Gastrocnemius medialis (tissue), 4 donors: Measurements from ENCODE around the gene DHRSX.
"Not testable (repeated sequence)": the region's sequence is repeated elsewhere in the genome, so short reads cannot be mapped to it uniquely, and the experiment has no call there.

Source experiments
- CTCF ChIP-seq, 5 experiments: fragments of 450-650 bp in 3 of 5; fragments of 200-600 bp in 2 of 5; sonication (generic) in 2 of 5; IDR thresholded peaks in 4 of 5; conservative IDR thresholded peaks in 1 of 5; 1 replicate in 4 of 5; 2 replicates in 1 of 5; pipeline ENCODE4 v1.5.1; 2016 to 2019; ENCODE audit warnings: antibody characterized with exemption in 5 of 5, mild to moderate bottlenecking in 3 of 5, moderate library complexity in 3 of 5
- POLR2A ChIP-seq, 2 donors: fragments of 450-650 bp; IDR thresholded peaks; one replicate each; pipeline ENCODE4 v1.6.1; 2017; ENCODE audit warnings: antibody characterized with exemption in 2 of 2, mild to moderate bottlenecking in 2 of 2, moderate library complexity in 2 of 2

GRCh38 chrX:2456091-2456490 is 44.7 kb downstream of the DHRSX start:
- not testable (repeated sequence) for TF ChIP-seq CTCF (IDR thresholded peaks at IDR 0.05 in 4 of 5, conservative IDR thresholded peaks at IDR 0.05 in 1 of 5); POLR2A (IDR thresholded peaks at IDR 0.05)
